NK-92 treated with Interleukin-12 subunit alpha and Interleukin-12 subunit beta, amount 100 ng/mL, for 24 hours (cell line): ENCODE measurements around the gene INTS1.

Source experiments
- DNase-seq: peaks from one replicate; lab custom pipeline; 2025; lab: John Stamatoyannopoulos, UW

INTS1 gene

DNA sequence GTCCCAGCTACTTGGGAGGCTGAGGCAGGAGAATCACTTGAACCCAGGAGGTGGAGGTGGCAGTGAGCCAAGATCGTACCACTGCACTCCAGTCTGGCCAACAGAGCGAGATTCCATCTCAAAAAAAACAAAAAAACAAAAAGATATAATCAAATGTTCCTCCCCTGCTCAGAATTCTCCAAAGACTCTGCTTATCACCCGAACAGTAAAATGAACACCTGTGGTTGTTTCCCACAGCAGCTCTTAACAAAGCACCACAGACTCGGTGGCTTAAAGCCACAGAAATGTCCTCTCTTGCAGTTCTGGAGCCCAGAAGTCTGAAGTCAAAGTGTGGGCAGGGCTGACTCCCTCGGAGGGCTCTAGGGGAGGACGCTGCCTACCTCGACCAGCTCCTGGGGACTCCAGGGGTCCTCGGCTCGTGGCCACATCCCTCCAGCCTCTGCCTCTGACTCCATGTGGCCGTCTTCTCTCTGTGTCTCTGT, 4.1 kb upstream of the INTS1 start:
- no peak for DNase-seq

- DNase-seq: no peak
Observed at GRCh38 chr7:1505731-1506550, 1.8 kb upstream of the INTS1 start.

DNA sequence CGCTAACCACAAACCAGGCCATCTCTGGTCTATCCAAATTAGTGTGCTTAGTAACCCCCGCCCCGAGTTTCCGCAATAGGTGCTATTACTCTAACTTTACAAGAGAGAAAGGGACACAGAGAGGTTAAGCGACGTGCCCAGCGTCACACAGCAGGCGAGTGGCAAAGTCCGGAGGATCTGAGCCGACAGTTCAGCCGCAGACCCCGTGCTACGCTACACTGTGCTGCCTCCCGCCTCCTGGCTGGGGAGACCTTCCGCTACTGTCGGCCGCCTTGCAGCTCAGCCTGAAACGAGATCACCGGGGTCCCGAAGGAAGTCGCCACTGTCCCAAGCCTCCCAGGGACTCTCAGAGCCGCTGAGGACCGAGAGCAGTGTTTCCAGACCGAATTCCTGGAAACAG, 799 bp downstream of the INTS1 start:
- no peak for DNase-seq

DNA sequence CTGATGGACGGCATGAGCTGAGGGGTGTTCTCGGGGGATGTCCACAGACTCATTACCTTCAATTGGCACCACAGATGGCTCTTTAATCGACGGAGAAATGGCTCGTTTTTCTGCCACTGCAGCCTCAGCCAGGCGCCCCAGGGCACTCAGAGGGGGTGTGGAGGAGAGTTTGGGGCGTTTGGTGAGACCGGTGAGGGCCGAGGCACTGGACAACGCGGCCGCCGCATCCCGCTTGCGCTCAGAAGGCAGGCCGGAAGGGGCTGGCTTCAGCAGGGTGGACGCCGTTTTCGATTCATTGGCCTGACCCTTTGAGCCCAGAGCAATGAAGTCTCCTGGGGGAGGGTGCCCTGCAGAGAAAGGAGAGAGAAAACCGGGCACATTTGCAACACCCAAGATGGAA, 1.3 kb downstream of the INTS1 start:
- DNase-seq: no peak

DNA sequence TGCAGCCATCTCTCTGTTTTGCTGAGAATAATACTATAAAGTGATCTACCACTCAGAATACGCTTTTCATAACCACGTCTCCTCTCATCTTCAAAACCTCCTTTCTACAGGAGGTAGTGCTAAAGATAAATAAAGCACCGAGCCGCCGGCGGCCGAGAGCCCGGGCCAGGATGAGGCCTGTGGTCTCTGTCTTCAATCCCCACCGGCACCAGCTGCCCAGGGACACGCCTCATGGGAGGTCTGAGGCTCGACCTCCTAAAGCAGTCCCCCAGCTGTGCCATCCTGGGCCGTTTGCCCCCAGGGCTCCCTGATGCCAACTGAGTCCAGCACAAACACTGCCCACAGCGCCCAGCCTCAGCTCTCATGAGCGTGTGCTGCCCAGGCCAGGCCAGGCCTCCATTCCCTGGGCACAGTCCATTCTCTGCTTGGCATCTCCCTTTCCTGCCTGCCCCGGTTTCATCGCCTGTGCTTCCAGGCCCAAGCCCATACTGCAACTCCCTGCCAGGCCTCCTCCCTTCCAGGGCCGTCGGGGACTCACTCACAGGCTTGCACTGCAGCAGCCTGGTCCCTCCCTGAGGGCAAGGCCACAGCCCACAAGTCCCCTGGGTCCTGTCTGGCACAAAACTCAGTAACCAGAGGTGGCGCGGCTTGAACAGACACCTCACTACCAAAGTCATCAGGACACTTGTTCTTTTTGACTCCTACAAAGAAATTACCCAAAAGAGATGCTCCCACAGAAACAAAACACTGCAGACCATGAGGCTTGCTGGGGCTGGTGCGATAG, 2.5 kb downstream of the INTS1 start:
- DNase-seq: no peak

DNA sequence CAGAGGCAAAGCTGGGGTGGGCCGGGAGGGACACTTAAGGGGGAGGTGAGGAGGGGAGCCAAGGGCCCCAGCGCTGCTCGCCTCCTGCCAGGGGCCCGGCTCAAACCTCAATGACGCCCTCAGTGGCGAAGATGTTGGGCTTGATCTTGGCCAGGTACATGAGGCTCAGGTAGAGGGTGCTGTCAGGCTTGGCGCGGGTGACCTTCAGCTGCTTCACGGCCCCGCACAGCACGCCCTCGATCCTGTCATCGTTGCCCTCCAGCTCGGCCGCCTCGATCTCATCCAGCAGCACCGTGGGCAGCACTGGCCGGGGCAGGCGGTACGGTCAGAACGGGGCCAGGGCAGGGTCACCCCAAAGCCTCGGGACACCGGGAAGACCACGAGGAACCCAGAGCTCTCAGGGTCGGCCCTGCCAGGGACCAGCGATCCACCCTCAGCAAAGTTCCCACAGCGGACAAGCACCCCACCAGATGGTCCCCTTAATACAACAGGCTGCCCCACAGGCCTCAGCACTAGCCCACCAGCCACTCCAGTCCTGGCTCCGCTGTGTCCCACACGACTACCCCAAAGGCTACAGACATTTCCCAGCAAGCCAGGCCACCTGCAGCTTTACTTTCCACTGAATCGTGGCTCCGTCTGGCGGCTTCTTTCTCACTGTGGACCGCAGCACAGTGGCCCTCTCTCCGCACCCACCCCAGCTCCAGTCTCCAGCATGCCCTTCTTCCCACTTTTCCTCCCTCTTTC, 4.0 kb downstream of the INTS1 start:
- DNase-seq: no peak

- no peak for DNase-seq
Observed at GRCh38 chr7:1499367-1500029, 4.7 kb downstream of the INTS1 start.

GRCh38 chr7:1498370-1499305, 5.6 kb downstream of the INTS1 start:
- DNase-seq: no peak

DNA sequence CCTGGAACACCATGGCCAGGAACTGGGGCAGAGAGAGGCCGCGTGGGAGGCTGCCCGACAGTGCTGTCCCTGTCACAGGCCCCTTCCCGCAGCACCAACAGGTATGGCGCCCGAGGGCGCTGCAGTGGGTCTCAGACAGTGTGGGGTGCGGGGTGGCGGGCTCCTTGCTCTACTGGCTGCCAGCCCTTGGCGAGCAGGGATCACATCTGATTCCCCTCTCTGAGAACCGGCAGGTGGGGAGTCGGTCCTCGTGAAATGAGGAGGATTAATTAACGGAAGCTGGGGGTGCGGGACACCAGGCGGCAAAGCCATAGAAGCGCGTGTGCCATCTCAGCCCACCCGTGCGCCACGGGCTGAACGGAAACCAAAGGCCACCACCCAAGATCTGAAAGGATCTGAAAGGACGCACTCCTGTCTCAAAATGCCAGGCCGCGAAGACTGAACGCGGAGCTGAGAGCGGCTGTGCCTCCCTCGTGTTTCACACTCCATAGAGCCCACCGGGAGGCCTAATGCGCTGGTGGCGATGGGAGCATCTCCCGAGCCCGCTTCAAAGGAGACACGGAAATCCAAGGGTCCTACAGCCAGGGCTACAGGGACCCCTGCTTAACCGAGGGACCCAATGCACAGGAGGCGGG, 6.8 kb downstream of the INTS1 start:
- DNase-seq: no peak

DNA sequence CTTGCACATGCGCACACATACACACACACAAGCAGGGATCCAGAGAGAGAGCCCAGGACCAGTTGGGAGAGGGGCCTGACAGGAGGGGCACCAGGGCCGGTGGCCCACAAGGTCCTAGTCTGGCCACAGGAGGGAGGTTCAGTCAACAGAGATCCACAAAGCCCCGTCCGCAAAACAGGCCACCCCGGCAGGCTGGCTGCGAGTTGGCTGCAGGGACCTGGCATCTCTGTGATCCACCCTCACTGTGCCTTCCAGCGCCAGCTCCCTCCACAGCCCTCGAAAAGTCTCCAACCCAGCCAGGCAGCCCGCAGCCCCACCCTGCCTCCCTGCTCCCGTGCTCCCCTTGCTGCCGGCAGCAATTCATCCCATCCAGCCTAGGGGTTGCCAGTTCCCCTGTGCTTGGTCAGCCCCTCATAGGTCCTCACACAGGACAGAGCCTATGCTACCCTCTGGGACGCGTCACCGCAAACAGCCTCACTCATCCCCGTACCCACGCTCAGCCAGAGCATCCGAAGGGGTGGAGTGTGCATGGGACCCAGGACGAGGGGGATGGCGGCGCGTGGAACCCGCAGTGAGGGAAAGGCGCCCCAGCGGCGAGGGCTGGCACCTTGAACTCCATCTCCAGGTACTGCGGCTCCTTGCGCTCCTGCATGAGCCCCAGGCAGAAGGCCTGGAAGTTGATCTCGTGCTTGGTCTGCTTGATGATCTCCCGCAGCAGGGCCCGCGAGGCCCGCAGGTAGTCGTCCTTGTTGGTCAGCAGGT, 7.5 kb downstream of the INTS1 start:
- DNase-seq: no peak

GRCh38 chr7:1495564-1496242, 8.5 kb downstream of the INTS1 start:
- DNase-seq: no peak

DNA sequence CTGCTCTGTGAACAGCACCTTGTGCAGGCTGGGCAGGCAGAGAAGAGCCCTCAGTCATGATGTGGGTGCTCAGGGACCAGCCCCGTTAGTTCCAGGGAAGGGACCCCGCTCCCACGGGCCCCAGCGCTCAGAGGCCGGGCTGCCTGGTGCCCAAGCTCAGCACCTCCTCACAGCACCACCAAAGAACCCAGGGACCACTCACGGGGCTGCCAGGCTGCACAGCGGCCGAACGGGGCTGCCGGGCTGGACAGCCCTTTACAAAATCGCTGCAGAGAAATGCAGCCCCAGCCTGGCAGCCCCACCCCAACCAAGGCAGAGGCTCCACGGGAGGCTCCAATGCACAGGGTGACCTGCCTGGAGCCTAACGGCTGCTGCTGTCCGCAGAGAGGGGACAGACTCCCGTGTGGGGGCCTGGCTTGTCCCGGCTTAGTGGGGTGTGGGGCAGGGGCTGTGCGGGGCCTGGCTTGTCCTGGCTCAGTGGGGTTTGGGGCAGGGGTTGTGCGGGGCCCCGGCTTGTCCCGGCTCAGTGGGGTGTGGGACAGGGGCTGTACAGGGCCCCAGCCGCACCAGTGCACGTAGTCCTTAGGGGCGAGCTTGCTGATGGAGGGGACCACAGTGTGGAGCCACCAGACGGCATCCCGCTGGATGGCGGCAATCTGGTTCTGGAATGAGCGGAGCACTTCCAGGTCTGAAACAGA, 9.2 kb downstream of the INTS1 start:
- DNase-seq: no peak

DNA sequence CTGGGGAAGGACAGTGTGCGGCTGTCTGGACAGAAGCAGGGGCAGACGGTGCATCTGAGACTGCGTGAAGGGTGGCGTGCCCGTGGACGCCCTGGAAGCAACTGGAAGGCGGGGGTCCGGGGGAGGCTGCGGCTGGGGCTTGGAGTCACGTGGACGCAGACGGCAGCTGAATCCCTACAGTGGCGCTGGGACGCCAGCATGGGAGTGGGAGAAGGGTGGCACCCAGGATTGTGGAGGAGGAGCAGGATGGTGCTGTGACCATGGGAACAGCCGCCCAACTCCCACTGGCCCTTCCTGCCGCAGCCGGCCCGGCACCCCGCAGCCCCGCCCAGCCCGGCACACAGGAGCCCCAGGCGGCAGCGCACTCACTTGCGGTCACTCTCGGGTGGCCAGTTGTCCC, 9.7 kb downstream of the INTS1 start:
- DNase-seq: no peak

DNA sequence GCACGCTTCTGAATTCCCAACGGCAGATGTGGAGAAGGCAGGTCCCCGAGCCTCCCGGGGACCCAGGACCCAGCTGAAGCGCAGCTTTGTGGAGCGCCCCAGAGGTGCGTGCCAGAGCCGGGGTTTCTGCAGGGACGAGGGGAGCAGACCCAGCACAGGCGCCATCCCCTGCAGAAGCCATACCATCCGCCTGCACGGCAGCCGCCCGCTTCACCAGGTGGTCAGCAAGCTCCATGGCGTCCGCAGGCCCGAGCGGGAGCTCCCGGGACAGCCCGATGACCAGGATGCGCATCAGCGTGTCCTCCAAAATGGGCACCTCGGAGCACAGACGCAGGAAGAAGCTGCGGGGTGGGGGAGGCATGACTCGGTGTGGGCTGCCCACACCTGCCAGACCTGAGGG, 10.6 kb downstream of the INTS1 start:
- no peak for DNase-seq

GRCh38 chr7:1493129-1493528, 11.1 kb downstream of the INTS1 start:
- no peak for DNase-seq

GRCh38 chr7:1492640-1493039, 11.5 kb downstream of the INTS1 start:
- no peak for DNase-seq

GRCh38 chr7:1492221-1492620, 12.0 kb downstream of the INTS1 start:
- no peak for DNase-seq

DNA sequence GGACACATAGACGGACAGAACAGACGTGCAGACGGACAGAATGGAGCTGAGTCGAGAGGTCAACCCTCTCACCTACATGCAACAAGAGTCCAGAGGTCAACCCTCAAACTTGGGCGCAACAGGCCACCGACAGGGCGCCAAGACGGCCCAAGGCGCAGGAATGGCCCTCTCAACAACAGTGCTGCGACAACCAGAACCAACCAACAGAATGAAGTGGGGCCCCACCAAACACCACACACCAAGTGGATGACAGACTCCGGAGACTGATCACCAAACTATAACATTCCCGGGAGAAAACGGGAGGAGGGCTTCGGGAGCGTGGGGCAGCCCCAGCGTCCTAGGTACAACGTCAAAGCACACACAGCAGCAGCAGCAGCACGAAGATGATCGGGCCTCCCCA, 13.4 kb downstream of the INTS1 start:
- DNase-seq: no peak
